BJ (cell line): ENCODE data around the gene DNAL1. TPM values are rescaled to one million over a fixed set of nuclear protein-coding genes. Genes with fewer than 3 reads are reported as not detected.
"Not testable (repeated sequence)": the region's sequence is repeated elsewhere in the genome, so short reads cannot be mapped to it uniquely, and the experiment has no call there.

Experiments
- CTCF ChIA-PET: fragments of 350-600 bp; formaldehyde crosslinking; extraction: SDS; loops from one replicate; lab custom pipeline; 2021; ENCODE audit warnings: antibody characterized with exemption, inconsistent platforms; lab: Yijun Ruan, JAX
- POLR2A ChIA-PET: fragments of 300-600 bp; sonication (Branson Sonifier 250); formaldehyde crosslinking; extraction: SDS; loops from one replicate; lab custom pipeline; 2021; ENCODE audit warnings: antibody characterized with exemption; lab: Charles Lee
- DNase-seq: peaks from one replicate; pipeline ENCODE4 v3.0.0-alpha.2; 2011; ENCODE audit warnings: low read depth
- H3K27me3 ChIP-seq: 2 replicates; pipeline ENCODE4 v1.6.0; 2011; ENCODE audit warnings: low read length; ENCODE audit not compliant: control insufficient read depth, insufficient read depth
- H3K36me3 ChIP-seq: 2 replicates; pipeline ENCODE4 v1.5.1; 2011; ENCODE audit warnings: low read length; ENCODE audit not compliant: control insufficient read depth, insufficient read depth
- H3K4me3 ChIP-seq: 2 replicates; pipeline ENCODE4 v1.5.1; 2011; ENCODE audit warnings: low read depth, mild to moderate bottlenecking, control low read depth, low read length
- CTCF ChIP-seq: IDR thresholded peaks from 2 replicates; pipeline ENCODE4 v1.5.1; 2011; ENCODE audit warnings: low read depth, mild to moderate bottlenecking, control low read depth, inconsistent platforms, low read length, moderate library complexity; ENCODE audit not compliant: insufficient read depth
- polyA plus RNA-seq: library from polyadenylated mRNA; depleted of rRNA; stranded (reverse); fragments of >200 nt; gene quantifications from 2 replicates; pipeline ENCODE4 v1.2.3, GENCODE V29; 2011

DNAL1 gene
- polyA plus RNA-seq, 1 experiment = 2.4 TPM

- ChIA-PET POLR2A (no interaction called here), CTCF (interaction anchor here (0.6 to 1.8 kb wide), 4 partner anchors 10 to 182 kb away, joined by 3 to 6 read pairs (median 3); no protein-coding TSS in a partner anchor)
- DNase-seq = no peak
- Histone ChIP-seq H3K27me3 (no peaks in the 10 kb centered on the region), H3K4me3 (no peak overlapping the region), H3K36me3 (no peaks in the 10 kb centered on the region)
- TF ChIP-seq CTCF = no peak
Observed at GRCh38 chr14:73627151-73627558, 17.6 kb upstream of the DNAL1 start.

- POLR2A ChIA-PET = no interaction called here
- CTCF ChIA-PET = interaction anchor here (0.6 to 6.3 kb wide), 2 partner anchors 118 to 124 kb away, joined by 4 to 102 read pairs; no protein-coding TSS in a partner anchor
- TF ChIP-seq CTCF = no peak
Observed at GRCh38 chr14:73630009-73630780, 14.6 kb upstream of the DNAL1 start.

GRCh38 chr14:73633116-73634010 is 11.4 kb upstream of the DNAL1 start:
- DNase-seq = peak; percentile 9
- H3K4me3 ChIP-seq = peak overlapping the region; percentile 28
- CTCF ChIA-PET = interaction anchor here (0.6 to 6.3 kb wide), 17 partner anchors 11 to 142 kb away, joined by 3 to 102 read pairs (median 3); partner anchors contain the start of genes ACOT2, ACOT6 and DNAL1
- POLR2A ChIA-PET = no interaction called here
- H3K27me3 ChIP-seq = no peaks in the 10 kb centered on the region
- no peaks in the 10 kb centered on the region for H3K36me3 ChIP-seq
- peak; percentile 86 for TF ChIP-seq CTCF

More at GRCh38 chr14:73630009-73630780, 14.6 kb upstream of the DNAL1 start:
- DNase-seq = no peak
- H3K36me3 ChIP-seq = no peaks in the 10 kb centered on the region
- no peak overlapping the region for H3K4me3 ChIP-seq
- H3K27me3 ChIP-seq = no peaks in the 10 kb centered on the region

GRCh38 chr14:73634011-73634833 is 10.6 kb upstream of the DNAL1 start:
- ChIA-PET CTCF (interaction anchor here (0.6 to 6.3 kb wide), 13 partner anchors 10 to 142 kb away, joined by 3 to 102 read pairs (median 3); partner anchors contain the start of gene DNAL1), POLR2A (no interaction called here)
- H3K4me3 ChIP-seq = peak overlapping the region; percentile 28
- no peaks in the 10 kb centered on the region for H3K36me3 ChIP-seq
- H3K27me3 ChIP-seq = no peaks in the 10 kb centered on the region
- peak; percentile 34 for TF ChIP-seq CTCF
- DNase-seq = no peak

- CTCF ChIA-PET = interaction anchor here (0.8 to 5.3 kb wide), 4 partner anchors 26 to 230 kb away, joined by 3 to 28 read pairs (median 4); no protein-coding TSS in a partner anchor
- not testable (repeated sequence) for H3K36me3 ChIP-seq, H3K27me3 ChIP-seq, DNase-seq, H3K4me3 ChIP-seq
- POLR2A ChIA-PET = interaction anchor here (0.7 kb wide), 1 partner anchor 147 kb away, joined by 3 read pairs; no protein-coding TSS in a partner anchor
Observed at GRCh38 chr14:73636355-73636754, 8.4 kb upstream of the DNAL1 start.
